ENCODE results near the gene SNW1. TPM values are rescaled to one million over a fixed set of nuclear protein-coding genes. Genes with fewer than 3 reads are reported as not detected.

SNW1 gene
- total RNA-seq, 4 donors from 2014 or later: 22.0 to 75.5 (median 66.9) TPM

DNA sequence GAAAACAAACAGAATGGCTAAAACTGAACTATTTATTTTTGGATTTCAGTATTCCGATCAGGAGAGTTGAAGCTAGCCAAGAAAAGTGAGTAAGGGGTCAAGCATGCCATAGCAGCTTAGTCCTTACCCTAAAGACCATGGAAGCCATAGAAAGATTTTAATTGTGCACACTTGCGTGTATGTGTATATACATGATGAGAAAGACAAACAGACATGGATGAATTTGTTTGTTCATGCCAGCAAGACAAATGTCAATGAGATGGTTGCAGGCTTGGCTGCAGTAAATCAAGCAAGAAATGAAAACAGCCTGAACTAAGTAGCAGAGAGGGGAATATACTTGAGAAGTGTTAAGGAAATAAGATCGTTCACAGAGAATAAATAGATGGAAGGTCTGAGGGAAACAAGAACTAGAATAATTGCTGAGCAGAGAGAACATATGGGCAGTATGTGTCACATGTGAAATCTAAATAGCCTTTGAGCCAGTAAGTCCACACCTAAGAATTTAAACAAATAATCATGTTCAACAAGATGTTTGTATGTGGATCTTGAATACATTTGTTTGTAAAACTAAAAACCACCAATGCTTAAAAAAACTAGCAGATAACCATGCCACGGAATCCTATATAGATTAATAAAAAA lies 14.8 kb downstream of the SNW1 start:
- no peak for DNase-seq
- intact Hi-C loops (cut with DNase I; ENCODE audit: low total_unique reads): no loop called here
- no peak for TF ChIP-seq POLR2A (IDR thresholded peaks at IDR 0.05)
- TF ChIP-seq, protein P1, sequence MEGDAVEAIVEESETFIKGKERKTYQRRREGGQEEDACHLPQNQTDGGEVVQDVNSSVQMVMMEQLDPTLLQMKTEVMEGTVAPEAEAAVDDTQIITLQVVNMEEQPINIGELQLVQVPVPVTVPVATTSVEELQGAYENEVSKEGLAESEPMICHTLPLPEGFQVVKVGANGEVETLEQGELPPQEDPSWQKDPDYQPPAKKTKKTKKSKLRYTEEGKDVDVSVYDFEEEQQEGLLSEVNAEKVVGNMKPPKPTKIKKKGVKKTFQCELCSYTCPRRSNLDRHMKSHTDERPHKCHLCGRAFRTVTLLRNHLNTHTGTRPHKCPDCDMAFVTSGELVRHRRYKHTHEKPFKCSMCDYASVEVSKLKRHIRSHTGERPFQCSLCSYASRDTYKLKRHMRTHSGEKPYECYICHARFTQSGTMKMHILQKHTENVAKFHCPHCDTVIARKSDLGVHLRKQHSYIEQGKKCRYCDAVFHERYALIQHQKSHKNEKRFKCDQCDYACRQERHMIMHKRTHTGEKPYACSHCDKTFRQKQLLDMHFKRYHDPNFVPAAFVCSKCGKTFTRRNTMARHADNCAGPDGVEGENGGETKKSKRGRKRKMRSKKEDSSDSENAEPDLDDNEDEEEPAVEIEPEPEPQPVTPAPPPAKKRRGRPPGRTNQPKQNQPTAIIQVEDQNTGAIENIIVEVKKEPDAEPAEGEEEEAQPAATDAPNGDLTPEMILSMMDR (IDR thresholded peaks at IDR 0.05): no peak

DNA sequence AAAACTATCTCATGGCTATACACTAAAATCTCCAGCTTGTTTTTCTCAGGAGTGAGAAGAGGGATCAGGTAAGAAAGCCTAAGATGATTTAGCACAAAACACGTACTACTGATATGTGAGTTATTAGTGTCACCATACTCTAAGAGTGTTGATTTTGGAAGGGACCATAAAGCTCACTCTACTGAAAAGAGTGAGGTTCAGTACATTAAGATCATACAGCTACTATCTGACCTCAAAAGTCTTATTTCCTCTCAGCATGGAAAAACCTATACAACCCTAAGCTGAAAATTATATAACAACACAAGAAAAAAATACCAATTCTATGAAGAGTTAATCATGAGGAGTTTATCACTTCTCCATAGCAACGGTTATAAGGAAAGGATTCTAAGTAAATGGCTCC lies 19.5 kb downstream of the SNW1 start:
- no peaks in the 10 kb centered on the region for H3K36me3 ChIP-seq

More for the DNA sequence above, 14.8 kb downstream of the SNW1 start:
- Histone ChIP-seq H3K9me3 (no peaks in the 10 kb centered on the region), H3K27ac (no peak overlapping the region), H3K4me1 (no peaks in the 10 kb centered on the region), H3K4me3 (no peak overlapping the region), H3K27me3 (no peaks in the 10 kb centered on the region), H3K36me3 (no peaks in the 10 kb centered on the region)

DNA sequence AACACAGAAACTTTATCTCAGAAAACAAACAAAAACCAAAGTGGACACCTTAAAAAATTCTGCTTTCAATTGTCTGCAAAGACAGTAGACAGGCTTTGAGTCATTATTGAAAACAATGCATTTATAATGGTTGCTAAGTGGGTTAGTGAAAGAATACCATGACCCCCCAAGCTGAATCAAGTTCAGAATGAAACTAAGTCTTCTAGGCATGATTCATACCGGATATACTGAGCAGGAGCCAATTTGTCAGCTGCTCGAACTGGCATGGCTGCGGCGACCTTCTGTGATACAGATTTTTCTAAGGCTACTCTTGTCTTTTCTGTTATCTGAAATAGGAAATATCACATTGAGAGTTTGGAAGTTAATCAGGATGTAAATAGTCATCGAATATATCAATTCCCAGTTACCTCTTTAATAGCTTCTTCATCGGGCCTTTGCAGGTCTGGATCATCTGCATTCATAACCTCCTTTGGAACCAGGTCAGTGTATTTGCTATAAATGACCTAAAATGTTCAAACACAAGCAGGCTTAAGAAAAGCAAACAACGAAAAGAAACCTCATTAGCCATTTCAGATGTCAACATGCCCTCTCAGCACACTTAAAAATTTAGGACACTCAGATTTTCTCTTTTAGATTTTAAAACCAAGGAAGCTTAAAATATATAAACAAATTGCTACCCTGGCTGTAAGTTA lies 22.3 kb downstream of the SNW1 start:
- intact Hi-C loops (cut with DNase I; ENCODE audit: low total_unique reads): no loop called here
- Histone ChIP-seq H3K27me3 (no peaks in the 10 kb centered on the region), H3K4me1 (no peaks in the 10 kb centered on the region), H3K27ac (no peak overlapping the region), H3K9me3 (no peaks in the 10 kb centered on the region), H3K4me3 (no peak overlapping the region), H3K36me3 (no peaks in the 10 kb centered on the region)
- DNase-seq: no peak
- TF ChIP-seq, protein P1 (IDR thresholded peaks at IDR 0.05): no peak
- TF ChIP-seq POLR2A (IDR thresholded peaks at IDR 0.05): no peak

More for the DNA sequence above, 19.5 kb downstream of the SNW1 start:
- Histone ChIP-seq H3K4me3 (no peak overlapping the region), H3K27ac (no peak overlapping the region), H3K9me3 (no peaks in the 10 kb centered on the region), H3K27me3 (no peaks in the 10 kb centered on the region), H3K4me1 (no peaks in the 10 kb centered on the region)
- DNase-seq: no peak
- intact Hi-C loops (cut with DNase I; ENCODE audit: low total_unique reads): no loop called here
- TF ChIP-seq, protein P1 (IDR thresholded peaks at IDR 0.05): no peak
- TF ChIP-seq POLR2A (IDR thresholded peaks at IDR 0.05): no peak

DNA sequence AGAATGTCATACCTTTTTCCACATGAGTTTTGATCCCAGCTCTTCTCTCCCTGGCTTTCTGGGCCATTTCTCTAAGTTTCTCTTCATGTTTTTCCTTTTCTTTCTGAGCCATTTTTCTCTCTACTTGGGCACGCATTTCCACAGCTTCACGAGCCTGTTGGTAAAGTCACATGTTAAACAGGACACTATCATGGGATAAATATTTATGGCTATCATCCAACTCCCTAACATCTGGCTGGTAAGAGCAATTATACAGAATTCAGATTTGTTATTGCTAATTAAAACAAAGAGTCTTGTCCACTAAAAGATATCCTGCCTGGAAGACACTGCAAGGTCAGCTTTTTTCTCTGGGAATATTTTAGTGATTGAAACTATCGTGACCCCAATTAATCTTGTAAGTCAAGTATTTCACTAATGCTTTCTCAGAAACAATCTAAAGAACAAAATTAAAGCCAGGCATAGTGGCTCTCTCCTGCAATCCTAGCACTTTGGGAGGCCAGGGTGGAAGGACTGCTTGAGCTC lies 29.9 kb downstream of the SNW1 start:
- no peak overlapping the region for H3K4me3 ChIP-seq
- H3K27me3 ChIP-seq: no peaks in the 10 kb centered on the region
- intact Hi-C loops (cut with DNase I; ENCODE audit: low total_unique reads): no loop called here
- no peaks in the 10 kb centered on the region for H3K36me3 ChIP-seq
- no peaks in the 10 kb centered on the region for H3K9me3 ChIP-seq
- H3K27ac ChIP-seq: no peak overlapping the region
- no peak for DNase-seq
- no peak for TF ChIP-seq POLR2A (IDR thresholded peaks at IDR 0.05)
- TF ChIP-seq, protein P1 (IDR thresholded peaks at IDR 0.05): no peak
- H3K4me1 ChIP-seq: no peaks in the 10 kb centered on the region

DNA sequence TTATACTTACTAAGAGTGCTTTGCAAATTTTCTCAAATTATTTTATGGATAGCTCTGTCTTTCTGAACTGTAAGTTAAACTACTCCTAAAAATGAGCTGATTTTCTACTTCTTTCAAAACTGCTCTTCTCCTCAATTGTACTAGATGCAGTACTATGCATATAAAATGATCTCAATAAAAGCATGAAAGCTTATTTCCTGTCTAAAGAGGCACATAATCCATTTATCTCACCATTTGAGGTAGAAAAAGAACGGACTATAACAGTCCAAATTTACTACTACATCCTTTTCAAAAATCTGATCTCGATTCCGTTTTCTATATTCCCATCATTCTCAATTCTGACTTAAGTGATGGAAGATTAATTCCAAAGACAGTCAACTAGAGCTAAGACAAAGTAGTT lies 38.7 kb downstream of the SNW1 start:
- no peak overlapping the region for H3K27ac ChIP-seq
- no peaks in the 10 kb centered on the region for H3K36me3 ChIP-seq
- no peak for DNase-seq
- TF ChIP-seq, protein P1 (IDR thresholded peaks at IDR 0.05): no peak
- TF ChIP-seq POLR2A (IDR thresholded peaks at IDR 0.05): no peak
- H3K4me3 ChIP-seq: no peak overlapping the region
- intact Hi-C loops (cut with DNase I; ENCODE audit: low total_unique reads): no loop called here
- no peaks in the 10 kb centered on the region for H3K9me3 ChIP-seq
- H3K4me1 ChIP-seq: no peaks in the 10 kb centered on the region
- no peaks in the 10 kb centered on the region for H3K27me3 ChIP-seq
